Measurements from ENCODE around the gene FYB2. TPM values are rescaled to one million over a fixed set of nuclear protein-coding genes. Genes with fewer than 3 reads are reported as not detected.

FYB2 gene
- polyA plus RNA-seq, 1 donor from 2014 or later, result 0.69 TPM

DNA sequence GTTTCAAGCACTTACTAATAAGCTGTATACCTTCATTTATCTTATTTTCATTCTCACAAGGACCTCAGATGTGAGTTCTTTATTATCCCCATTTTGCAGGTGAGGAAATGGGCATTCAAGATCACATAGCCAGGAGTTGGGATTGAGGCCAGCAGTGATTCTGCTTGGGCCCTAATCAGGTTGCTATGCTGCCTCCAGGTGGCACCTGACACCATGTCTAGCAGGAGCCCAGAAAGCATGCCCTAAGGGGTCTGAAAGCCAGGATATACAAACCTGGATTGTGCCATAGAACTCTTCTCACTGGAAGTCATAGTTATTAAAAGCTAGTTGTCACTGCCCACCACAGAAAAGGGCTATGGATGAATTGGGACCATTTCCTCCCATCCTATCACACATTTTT is 61.1 kb downstream of the FYB2 start:
- no peaks in the 10 kb centered on the region for H3K36me3 ChIP-seq (ENCODE audit: insufficient read depth, low read length)
- no peak overlapping the region for H2AFZ ChIP-seq (ENCODE audit: low read depth, low read length)
- H3K4me3 ChIP-seq (ENCODE audit: low read length), result no peak overlapping the region
- no peak overlapping the region for H3K4me2 ChIP-seq (ENCODE audit: low read length)
- H3K27ac ChIP-seq (ENCODE audit: low read length), result no peak overlapping the region
- H3K9me3 ChIP-seq (ENCODE audit: low read length), result no peaks in the 10 kb centered on the region
- no peaks in the 10 kb centered on the region for H3F3A ChIP-seq (ENCODE audit: insufficient read depth, low read length, poor library complexity, severe bottlenecking)
- H3K9me2 ChIP-seq (ENCODE audit: insufficient read depth, low read length), result no peaks in the 10 kb centered on the region
- TF ChIP-seq EZH2 (IDR thresholded peaks at IDR 0.05; ENCODE audit: borderline replicate concordance, insufficient read depth, low read length, poor library complexity, severe bottlenecking), result no peak
- TF ChIP-seq, protein P1, sequence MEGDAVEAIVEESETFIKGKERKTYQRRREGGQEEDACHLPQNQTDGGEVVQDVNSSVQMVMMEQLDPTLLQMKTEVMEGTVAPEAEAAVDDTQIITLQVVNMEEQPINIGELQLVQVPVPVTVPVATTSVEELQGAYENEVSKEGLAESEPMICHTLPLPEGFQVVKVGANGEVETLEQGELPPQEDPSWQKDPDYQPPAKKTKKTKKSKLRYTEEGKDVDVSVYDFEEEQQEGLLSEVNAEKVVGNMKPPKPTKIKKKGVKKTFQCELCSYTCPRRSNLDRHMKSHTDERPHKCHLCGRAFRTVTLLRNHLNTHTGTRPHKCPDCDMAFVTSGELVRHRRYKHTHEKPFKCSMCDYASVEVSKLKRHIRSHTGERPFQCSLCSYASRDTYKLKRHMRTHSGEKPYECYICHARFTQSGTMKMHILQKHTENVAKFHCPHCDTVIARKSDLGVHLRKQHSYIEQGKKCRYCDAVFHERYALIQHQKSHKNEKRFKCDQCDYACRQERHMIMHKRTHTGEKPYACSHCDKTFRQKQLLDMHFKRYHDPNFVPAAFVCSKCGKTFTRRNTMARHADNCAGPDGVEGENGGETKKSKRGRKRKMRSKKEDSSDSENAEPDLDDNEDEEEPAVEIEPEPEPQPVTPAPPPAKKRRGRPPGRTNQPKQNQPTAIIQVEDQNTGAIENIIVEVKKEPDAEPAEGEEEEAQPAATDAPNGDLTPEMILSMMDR (IDR thresholded peaks at IDR 0.05; ENCODE audit: poor library complexity, severe bottlenecking), result no peak
- TF ChIP-seq RAD21 (conservative IDR thresholded peaks at IDR 0.05), result peak; percentile 22
- no peak for TF ChIP-seq SMC3 (conservative IDR thresholded peaks at IDR 0.05; ENCODE audit: poor library complexity)
- TF ChIP-seq POLR2AphosphoS5 (IDR thresholded peaks at IDR 0.05), result no peak
- no peaks in the 10 kb centered on the region for H4K20me1 ChIP-seq (ENCODE audit: insufficient read depth)
- H3K9ac ChIP-seq (ENCODE audit: low read length), result no peak overlapping the region
- no peaks in the 10 kb centered on the region for H3K79me2 ChIP-seq (replicated peaks; ENCODE audit: insufficient read depth, low read length)
- H3K27me3 ChIP-seq (ENCODE audit: insufficient read depth, low read depth, low read length), result no peaks in the 10 kb centered on the region

DNA sequence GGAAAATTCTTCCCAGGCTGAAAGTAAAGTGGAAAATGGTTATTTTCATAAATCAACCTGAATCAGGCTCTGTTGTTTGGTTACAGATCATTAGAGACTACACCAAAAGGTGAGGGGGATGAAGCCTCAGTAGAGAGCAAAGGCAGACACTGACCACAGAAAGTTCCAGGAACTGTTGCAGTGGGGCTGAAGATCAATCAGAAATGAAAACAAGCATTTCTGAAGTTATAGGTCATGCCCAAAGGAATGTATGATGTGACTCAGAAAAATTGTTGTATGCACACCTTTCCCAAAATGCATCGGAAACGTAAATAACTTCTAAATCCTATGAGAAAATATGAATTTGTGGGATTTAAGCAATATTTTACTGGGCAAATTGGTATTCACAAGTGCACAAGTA is 63.3 kb downstream of the FYB2 start:
- no peak overlapping the region for H3K27ac ChIP-seq (ENCODE audit: low read length)
- H3K4me3 ChIP-seq (ENCODE audit: low read length), result no peak overlapping the region
- no peaks in the 10 kb centered on the region for H3K9me2 ChIP-seq (ENCODE audit: insufficient read depth, low read length)
- TF ChIP-seq MXI1 (conservative IDR thresholded peaks at IDR 0.05; ENCODE audit: poor library complexity, severe bottlenecking) (no peak), SMC3 (conservative IDR thresholded peaks at IDR 0.05; ENCODE audit: poor library complexity) (no peak), POLR2AphosphoS5 (IDR thresholded peaks at IDR 0.05) (no peak), EZH2 (IDR thresholded peaks at IDR 0.05; ENCODE audit: borderline replicate concordance, insufficient read depth, low read length, poor library complexity, severe bottlenecking) (no peak), RAD21 (conservative IDR thresholded peaks at IDR 0.05) (no peak), TAF1 (IDR thresholded peaks at IDR 0.05; ENCODE audit: low read depth) (no peak), EP300 (conservative IDR thresholded peaks at IDR 0.05; ENCODE audit: poor library complexity, severe bottlenecking) (no peak)
- TF ChIP-seq, protein P1 (IDR thresholded peaks at IDR 0.05; ENCODE audit: poor library complexity, severe bottlenecking), result no peak
- TF ChIP-seq, protein P2, sequence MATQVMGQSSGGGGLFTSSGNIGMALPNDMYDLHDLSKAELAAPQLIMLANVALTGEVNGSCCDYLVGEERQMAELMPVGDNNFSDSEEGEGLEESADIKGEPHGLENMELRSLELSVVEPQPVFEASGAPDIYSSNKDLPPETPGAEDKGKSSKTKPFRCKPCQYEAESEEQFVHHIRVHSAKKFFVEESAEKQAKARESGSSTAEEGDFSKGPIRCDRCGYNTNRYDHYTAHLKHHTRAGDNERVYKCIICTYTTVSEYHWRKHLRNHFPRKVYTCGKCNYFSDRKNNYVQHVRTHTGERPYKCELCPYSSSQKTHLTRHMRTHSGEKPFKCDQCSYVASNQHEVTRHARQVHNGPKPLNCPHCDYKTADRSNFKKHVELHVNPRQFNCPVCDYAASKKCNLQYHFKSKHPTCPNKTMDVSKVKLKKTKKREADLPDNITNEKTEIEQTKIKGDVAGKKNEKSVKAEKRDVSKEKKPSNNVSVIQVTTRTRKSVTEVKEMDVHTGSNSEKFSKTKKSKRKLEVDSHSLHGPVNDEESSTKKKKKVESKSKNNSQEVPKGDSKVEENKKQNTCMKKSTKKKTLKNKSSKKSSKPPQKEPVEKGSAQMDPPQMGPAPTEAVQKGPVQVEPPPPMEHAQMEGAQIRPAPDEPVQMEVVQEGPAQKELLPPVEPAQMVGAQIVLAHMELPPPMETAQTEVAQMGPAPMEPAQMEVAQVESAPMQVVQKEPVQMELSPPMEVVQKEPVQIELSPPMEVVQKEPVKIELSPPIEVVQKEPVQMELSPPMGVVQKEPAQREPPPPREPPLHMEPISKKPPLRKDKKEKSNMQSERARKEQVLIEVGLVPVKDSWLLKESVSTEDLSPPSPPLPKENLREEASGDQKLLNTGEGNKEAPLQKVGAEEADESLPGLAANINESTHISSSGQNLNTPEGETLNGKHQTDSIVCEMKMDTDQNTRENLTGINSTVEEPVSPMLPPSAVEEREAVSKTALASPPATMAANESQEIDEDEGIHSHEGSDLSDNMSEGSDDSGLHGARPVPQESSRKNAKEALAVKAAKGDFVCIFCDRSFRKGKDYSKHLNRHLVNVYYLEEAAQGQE (IDR thresholded peaks at IDR 0.05; ENCODE audit: borderline replicate concordance), result no peak
- no peaks in the 10 kb centered on the region for H3K36me3 ChIP-seq (ENCODE audit: insufficient read depth, low read length)
- no peak overlapping the region for H2AFZ ChIP-seq (ENCODE audit: low read depth, low read length)
- H3K9ac ChIP-seq (ENCODE audit: low read length), result no peak overlapping the region
- H3F3A ChIP-seq (ENCODE audit: insufficient read depth, low read length, poor library complexity, severe bottlenecking), result no peaks in the 10 kb centered on the region
- H4K20me1 ChIP-seq (ENCODE audit: insufficient read depth), result no peaks in the 10 kb centered on the region
- no peaks in the 10 kb centered on the region for H3K27me3 ChIP-seq (ENCODE audit: insufficient read depth, low read depth, low read length)
- no peak overlapping the region for H3K4me2 ChIP-seq (ENCODE audit: low read length)
- H3K9me3 ChIP-seq (ENCODE audit: low read length), result no peaks in the 10 kb centered on the region
- H3K79me2 ChIP-seq (replicated peaks; ENCODE audit: insufficient read depth, low read length), result no peaks in the 10 kb centered on the region

All from neural cell (in vitro differentiated cells).